ENCODE measurements around the gene PILRA. TPM values are rescaled to one million over a fixed set of nuclear protein-coding genes. Genes with fewer than 3 reads are reported as not detected.
"Not testable (repeated sequence)": the region's sequence is repeated elsewhere in the genome, so short reads cannot be mapped to it uniquely, and the experiment has no call there.

PILRA gene
- total and polyA plus RNA-seq, 2 of the 8 experiments (the other 6 are each of a cell fraction or from before 2014, with no cell fraction given): 7.6 to 10.6 TPM

DNA sequence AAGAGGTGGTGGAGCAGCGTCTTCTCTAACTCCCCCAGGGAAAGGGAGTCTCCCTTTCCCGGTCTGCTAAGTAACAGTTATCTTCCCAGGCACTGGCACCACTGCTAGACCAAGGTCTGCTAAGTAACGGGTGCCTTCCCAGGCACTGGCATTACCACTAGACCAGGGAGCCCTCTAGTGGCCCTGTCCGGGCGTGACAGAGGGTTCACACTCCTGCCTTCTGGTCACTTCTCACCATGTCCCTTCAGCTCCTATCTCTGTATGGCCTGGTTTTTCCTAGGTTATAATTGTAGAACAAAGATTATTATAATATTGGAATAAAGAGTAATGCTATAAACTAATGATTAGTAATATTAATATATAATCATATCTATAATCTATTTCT, 28.0 kb upstream of the PILRA start:
- not testable (repeated sequence) for H3K4me2 ChIP-seq (ENCODE audit: insufficient read depth in 1 of 2, low read depth in 2 of 2, low read length in 2 of 2); H3K23ac ChIP-seq (ENCODE audit: insufficient read length); H3K23me2 ChIP-seq (ENCODE audit: low read depth, low read length); H3K9me3 ChIP-seq (ENCODE audit: insufficient read depth in 2 of 2, low read depth in 1 of 2, low read length in 1 of 2); H4K8ac ChIP-seq (ENCODE audit: extremely low read depth, insufficient read depth, low read length); H3K56ac ChIP-seq (replicated peaks; ENCODE audit: insufficient read length, low read depth, low read length); H2BK15ac ChIP-seq (ENCODE audit: low read length); H3K9ac ChIP-seq (replicated peaks in 1 of 4; ENCODE audit: extremely low read depth in 1 of 4, low read depth in 3 of 4, low read length in 3 of 4); H3K27me3 ChIP-seq (replicated peaks in 1 of 4; ENCODE audit: control insufficient read depth in 3 of 4, extremely low read depth in 1 of 4, insufficient read depth in 3 of 4, low read length in 3 of 4); FAIRE-seq; H3K27ac ChIP-seq (ENCODE audit: low read depth, low read length); H3K79me1 ChIP-seq (ENCODE audit: low read depth, low read length); H2BK5ac ChIP-seq (ENCODE audit: low read depth, low read length); H3K18ac ChIP-seq (ENCODE audit: extremely low read depth, low read length); H4K91ac ChIP-seq (replicated peaks; ENCODE audit: insufficient read length, low read length); H3K14ac ChIP-seq (ENCODE audit: insufficient read length); H3K4me3 ChIP-seq (ENCODE audit: extremely low read depth in 1 of 4, insufficient read depth in 2 of 4, low read depth in 3 of 4, low read length in 4 of 4); H2BK120ac ChIP-seq (replicated peaks; ENCODE audit: low read depth, low read length); H2BK20ac ChIP-seq (ENCODE audit: low read length); H2AK5ac ChIP-seq (ENCODE audit: low read depth, low read length); H4K20me1 ChIP-seq (replicated peaks in 1 of 2; ENCODE audit: control insufficient read depth in 1 of 2, insufficient read depth in 2 of 2, low read length in 2 of 2); H3K4me1 ChIP-seq (replicated peaks in 1 of 4; ENCODE audit: control insufficient read depth in 3 of 4, insufficient read depth in 4 of 4, low read length in 3 of 4); H2BK12ac ChIP-seq (ENCODE audit: low read depth, low read length); H4K5ac ChIP-seq (ENCODE audit: insufficient read length, low read depth, low read length); H3K79me2 ChIP-seq (ENCODE audit: control insufficient read depth in 1 of 2, insufficient read depth in 2 of 2, low read length in 2 of 2); H2AFZ ChIP-seq (ENCODE audit: low read length); H3K4ac ChIP-seq (replicated peaks; ENCODE audit: insufficient read length, low read depth, low read length)
- peak in 1 of 2 experiments; percentile 87 for DNase-seq (ENCODE audit: low read depth in 1 of 2, low spot score in 2 of 2)
- POLR2A ChIA-PET (ENCODE audit: partially characterized antibody): interaction anchor here (1.0 to 1.9 kb wide), 5 partner anchors 37 to 263 kb away, joined by 3 to 6 read pairs (median 3); partner anchors contain the start of gene MEPCE
- 15% methylated on average over 3 of the region's 5 CpGs; no CpG with 5 or more reads in 1 of the 2 experiments for WGBS, 2 experiments (ENCODE audit: extremely low coverage in 1 of 2, insufficient coverage in 1 of 2, insufficient read length in 1 of 2, insufficient replicate concordance in 2 of 2, low coverage in 1 of 2, low lambda C conversion rate in 2 of 2, missing lambda C conversion rate in 1 of 2)
- CTCF ChIA-PET (ENCODE audit: partially characterized antibody): interaction anchor here (0.6 to 3.6 kb wide), 13 partner anchors 8 to 212 kb away, joined by 3 to 27 read pairs (median 4); no protein-coding TSS in a partner anchor
- peaks cover 14 to 50% (median 38%) of the 10 kb centered on the region in 4 experiments for H3K36me3 ChIP-seq (ENCODE audit: control insufficient read depth in 2 of 4, insufficient read depth in 4 of 4, low read length in 3 of 4)
- peak; percentile 23; a peak in 3 of 4 replicates for TF ChIP-seq RAD21 (IDR thresholded peaks at IDR 0.05 in 1 of 2, conservative IDR thresholded peaks at IDR 0.05 in 1 of 2; ENCODE audit: low read depth in 2 of 2, low read length in 2 of 2)
- TF ChIP-seq, protein P1, sequence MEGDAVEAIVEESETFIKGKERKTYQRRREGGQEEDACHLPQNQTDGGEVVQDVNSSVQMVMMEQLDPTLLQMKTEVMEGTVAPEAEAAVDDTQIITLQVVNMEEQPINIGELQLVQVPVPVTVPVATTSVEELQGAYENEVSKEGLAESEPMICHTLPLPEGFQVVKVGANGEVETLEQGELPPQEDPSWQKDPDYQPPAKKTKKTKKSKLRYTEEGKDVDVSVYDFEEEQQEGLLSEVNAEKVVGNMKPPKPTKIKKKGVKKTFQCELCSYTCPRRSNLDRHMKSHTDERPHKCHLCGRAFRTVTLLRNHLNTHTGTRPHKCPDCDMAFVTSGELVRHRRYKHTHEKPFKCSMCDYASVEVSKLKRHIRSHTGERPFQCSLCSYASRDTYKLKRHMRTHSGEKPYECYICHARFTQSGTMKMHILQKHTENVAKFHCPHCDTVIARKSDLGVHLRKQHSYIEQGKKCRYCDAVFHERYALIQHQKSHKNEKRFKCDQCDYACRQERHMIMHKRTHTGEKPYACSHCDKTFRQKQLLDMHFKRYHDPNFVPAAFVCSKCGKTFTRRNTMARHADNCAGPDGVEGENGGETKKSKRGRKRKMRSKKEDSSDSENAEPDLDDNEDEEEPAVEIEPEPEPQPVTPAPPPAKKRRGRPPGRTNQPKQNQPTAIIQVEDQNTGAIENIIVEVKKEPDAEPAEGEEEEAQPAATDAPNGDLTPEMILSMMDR (IDR thresholded peaks at IDR 0.05; ENCODE audit: control extremely low read depth in 1 of 3, insufficient read depth in 1 of 3, low read depth in 1 of 3, low read length in 3 of 3): peak; percentile 22 to 43 (median 35); a peak in 3 of 4 replicates
